Urinary bladder (tissue), 4 donors: Measurements from ENCODE around the gene CCL25. TPM values are rescaled to one million over a fixed set of nuclear protein-coding genes. Genes with fewer than 3 reads are reported as not detected.
A peak's percentile ranks its signal among the peaks of the same experiment; 100 is the strongest.
"Not testable (repeated sequence)": the region's sequence is repeated elsewhere in the genome, so short reads cannot be mapped to it uniquely, and the experiment has no call there.

ENCODE experiments used
- DNase-seq: peaks from one replicate; pipeline ENCODE4 v3.0.0-alpha.2; 2015; ENCODE audit errors: extremely low spot score
- H3K27ac ChIP-seq: one replicate; pipeline ENCODE4 v1.5.1; 2013; ENCODE audit warnings: low read depth, mild to moderate bottlenecking, moderate library complexity
- H3K36me3 ChIP-seq: one replicate; pipeline ENCODE4 v1.6.1; 2013; ENCODE audit warnings: mild to moderate bottlenecking, moderate library complexity; ENCODE audit not compliant: insufficient read depth
- H3K4me1 ChIP-seq: one replicate; pipeline ENCODE4 v1.6.1; 2013; ENCODE audit warnings: mild to moderate bottlenecking, moderate library complexity; ENCODE audit not compliant: insufficient read depth
- H3K4me3 ChIP-seq: one replicate; pipeline ENCODE4 v1.5.1; 2013; ENCODE audit warnings: low read depth, low read length
- WGBS: extraction: QIAGEN DNeasy Blood & Tissue Kit; methylation state at CpG from one replicate; pipeline ENCODE4 v1.1.7; 2013; 5-methylcytosine and 5-hydroxymethylcytosine counted together
- polyA plus RNA-seq: library from polyadenylated mRNA; stranded (reverse); fragments of 200-250 nt; gene quantifications from one replicate; pipeline ENCODE4 v1.2.3, GENCODE V29; 2013
- total RNA-seq: library from RNA; depleted of rRNA; stranded (reverse); fragments of >200 nt; gene quantifications from one replicate; pipeline ENCODE4 v1.2.3, GENCODE V29; 2014
- donor health status: healthy with polysubstance abuse.
- donor health status: healthy.

Gene CCL25, protein sequence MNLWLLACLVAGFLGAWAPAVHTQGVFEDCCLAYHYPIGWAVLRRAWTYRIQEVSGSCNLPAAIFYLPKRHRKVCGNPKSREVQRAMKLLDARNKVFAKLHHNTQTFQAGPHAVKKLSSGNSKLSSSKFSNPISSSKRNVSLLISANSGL
- total RNA-seq (not detected), polyA plus RNA-seq (not detected)

DNA sequence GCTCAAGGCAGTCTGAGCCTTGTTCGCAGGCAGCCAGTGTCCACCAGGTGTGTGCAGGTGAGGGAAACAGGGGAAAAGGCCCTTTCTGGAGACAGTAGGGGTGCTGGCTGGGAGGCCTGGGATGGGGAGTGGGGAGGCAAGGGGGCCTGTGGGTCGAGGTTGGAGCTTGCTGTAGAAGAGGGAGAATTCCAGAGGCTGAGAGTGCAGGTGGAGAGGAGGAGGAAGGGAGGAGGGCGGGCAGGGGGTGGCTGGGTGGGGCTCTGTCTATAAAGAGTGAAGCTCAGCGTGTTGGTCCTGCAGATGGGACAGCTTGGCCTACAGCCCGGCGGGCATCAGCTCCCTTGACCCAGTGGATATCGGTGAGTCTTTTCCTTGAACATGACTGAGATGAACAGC, at the start of gene CCL25:
TSS of gene CCL25 (plus strand) at position 297 of the 396 bp plus-strand sequence. CDS start 290 bp downstream, outside the sequence.
- H3K27ac ChIP-seq, result no peak within 1 kb of the TSS
- H3K4me3 ChIP-seq, result no peak within 1 kb of the TSS
- no peaks in the 10 kb centered on the region for H3K36me3 ChIP-seq
- H3K4me1 ChIP-seq, result no peaks in the 10 kb centered on the region
- no peak for DNase-seq
- 59% methylated on average over 7 of the region's 7 CpGs for WGBS

DNA sequence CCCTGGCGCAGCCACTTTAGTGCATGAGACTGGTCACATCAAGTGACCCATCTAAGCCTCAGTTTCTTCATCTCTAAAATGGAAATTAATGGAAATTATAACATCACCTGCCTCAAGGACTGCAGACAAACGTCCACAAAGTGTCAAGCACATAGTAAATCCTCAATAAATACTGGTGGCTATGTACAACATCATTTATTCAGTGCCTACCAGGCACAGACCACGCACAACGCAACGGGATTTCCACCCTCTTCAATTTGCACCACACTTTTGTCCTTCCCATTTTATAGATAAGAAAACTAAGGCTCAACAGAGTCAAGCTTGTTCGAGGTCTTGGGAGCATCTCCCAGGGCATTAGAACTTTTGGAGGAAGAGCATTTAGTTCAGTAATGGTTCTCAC, 48.6 kb upstream of the CCL25 start:
- 66% methylated on average over 6 of the region's 6 CpGs for WGBS
- no peak overlapping the region for H3K27ac ChIP-seq
- no peak for DNase-seq
- H3K4me1 ChIP-seq, result no peaks in the 10 kb centered on the region
- peak overlapping the region; percentile 98 for H3K4me3 ChIP-seq
- no peaks in the 10 kb centered on the region for H3K36me3 ChIP-seq

DNA sequence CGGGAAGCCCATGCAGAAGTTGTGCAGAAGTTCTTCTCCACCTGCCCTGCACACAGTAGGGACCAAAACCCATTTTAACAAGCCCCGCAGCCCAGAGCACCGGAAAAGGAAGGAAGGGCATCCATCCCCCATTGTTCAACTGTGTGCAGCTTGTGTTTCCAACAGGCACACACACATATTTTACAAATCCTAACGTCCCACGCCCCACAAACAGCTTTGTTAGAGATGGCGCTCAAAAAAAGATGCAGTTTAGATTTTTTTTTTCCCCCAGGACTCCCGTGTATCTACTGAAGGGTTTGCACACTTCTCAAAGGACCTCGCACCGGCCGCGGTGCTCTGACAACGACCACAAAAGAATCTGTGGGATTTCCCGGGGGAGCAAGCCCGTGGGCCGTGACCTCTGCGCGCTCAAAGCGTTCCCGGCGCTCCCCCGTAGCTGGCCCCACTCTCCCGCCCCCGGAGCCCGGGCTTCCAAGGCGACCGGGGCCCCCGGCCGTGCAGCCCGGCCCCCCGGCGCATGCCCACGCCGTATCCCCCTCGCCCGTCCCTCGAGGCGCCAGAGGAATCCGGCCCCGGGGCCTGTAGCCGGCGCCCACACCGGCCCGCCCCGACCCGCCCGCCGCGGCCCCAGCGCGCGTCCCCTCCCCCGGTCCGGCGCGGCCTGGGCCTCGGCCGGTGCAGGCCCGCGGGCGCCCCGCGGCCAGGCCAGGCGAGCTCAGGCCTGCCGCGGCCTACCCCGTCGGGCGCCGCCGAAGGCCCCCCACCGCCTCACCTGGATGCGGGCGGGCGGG, 47.6 kb upstream of the CCL25 start:
- Histone ChIP-seq H3K4me1 (no peaks in the 10 kb centered on the region), H3K27ac (peak overlapping the region; percentile 53), H3K4me3 (peak overlapping the region; percentile 98), H3K36me3 (no peaks in the 10 kb centered on the region)
- DNase-seq, result no peak
- under 1% methylated on average over 74 of the region's 74 CpGs for whole genome bisulfite sequencing

DNA sequence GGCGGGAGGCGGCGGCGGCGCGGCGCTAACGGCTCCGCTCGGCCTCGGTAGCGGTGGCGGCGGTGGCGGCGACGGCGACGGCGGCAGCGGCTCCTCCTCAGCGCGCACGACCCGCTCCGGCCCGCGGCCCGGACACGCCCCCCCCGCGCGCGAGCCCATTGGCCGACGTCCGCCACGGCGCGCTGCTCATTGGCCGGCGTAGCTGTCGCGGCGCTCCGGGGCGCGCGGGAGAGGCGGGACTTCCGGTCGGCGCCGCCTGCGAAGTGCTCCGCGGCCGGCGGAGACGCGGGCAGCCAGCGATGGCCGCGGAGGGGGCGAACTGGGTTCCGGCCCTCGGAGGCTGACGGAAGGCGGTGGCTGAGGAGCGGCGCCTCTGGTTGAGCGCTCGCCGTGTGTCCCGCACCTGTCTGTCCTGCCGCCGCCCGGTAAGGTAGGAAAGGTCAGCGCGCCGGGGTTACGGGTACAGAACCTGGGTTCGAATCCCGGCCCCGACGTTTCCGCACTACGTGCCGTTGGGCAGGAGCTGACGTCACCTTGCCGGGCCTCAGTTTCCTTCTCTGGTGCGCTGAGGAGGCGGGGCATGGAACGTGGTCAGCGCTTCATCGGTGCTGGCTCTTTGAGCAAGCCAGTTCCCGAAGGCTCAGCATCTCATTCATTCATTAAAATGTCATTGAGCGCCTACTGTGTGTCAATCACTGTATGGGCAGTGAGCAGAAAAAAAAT, 46.9 kb upstream of the CCL25 start, which contains the start of gene ELAVL1:
TSS of gene ELAVL1 (minus strand) at position 108 of the 723 bp plus-strand sequence. CDS start 13,826 bp downstream, outside the sequence.
- Histone ChIP-seq H3K27ac (peak within 1 kb of the TSS; percentile 74), H3K4me1 (no peaks in the 10 kb centered on the region), H3K4me3 (peak within 1 kb of the TSS; percentile 98), H3K36me3 (no peaks in the 10 kb centered on the region)
- under 1% methylated on average over 93 of the region's 98 CpGs for WGBS
- peak; percentile 37 for DNase-seq

DNA sequence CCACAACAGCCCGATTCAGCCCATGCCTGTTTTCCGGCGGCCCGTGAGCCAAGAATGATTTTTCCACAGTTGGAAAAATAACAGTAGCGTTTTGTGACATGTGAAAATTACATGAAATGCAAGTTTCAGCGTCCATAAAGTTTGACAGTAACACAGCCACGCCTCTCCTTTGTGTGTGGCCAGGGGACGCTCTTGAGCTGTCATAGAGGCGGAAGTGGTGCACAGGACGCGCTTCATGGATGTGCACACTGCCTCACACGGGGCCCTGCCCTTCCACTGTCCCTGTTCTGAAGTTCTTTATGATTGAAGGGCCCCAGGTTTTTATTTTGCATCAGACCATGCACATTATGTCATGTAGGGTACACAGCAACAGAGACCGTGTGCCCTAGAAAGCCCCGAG, 34.8 kb upstream of the CCL25 start:
- 71% methylated on average over 14 of the region's 14 CpGs for WGBS
- no peaks in the 10 kb centered on the region for H3K4me1 ChIP-seq
- DNase-seq, result no peak
- H3K4me3 ChIP-seq, result no peak overlapping the region
- no peak overlapping the region for H3K27ac ChIP-seq
- H3K36me3 ChIP-seq, result no peaks in the 10 kb centered on the region

DNA sequence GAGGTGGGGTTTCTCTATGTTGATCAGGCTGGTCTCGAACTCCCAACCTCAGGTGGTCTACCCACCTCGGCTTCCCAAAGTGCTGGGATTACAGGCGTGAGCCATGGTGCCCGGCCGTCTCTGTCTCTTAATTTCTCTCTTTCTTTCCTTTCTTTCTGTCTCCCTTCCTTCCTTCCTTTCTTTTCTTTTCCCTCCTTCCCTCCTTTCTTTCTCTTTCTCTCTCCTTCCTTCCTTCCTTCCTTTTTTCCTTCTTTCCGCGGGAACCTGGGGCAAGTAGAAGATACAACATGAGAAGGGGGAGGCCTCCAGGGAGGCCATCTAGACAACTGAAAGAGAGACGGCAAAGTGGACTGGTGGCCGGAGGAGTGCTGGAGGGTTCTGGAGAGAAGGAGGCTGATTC, 31.9 kb upstream of the CCL25 start:
- no peak for DNase-seq
- 73% methylated on average over 9 of the region's 9 CpGs for WGBS
- Histone ChIP-seq H3K4me1 (no peaks in the 10 kb centered on the region), H3K27ac (no peak overlapping the region), H3K4me3 (no peak overlapping the region), H3K36me3 (no peaks in the 10 kb centered on the region)

DNA sequence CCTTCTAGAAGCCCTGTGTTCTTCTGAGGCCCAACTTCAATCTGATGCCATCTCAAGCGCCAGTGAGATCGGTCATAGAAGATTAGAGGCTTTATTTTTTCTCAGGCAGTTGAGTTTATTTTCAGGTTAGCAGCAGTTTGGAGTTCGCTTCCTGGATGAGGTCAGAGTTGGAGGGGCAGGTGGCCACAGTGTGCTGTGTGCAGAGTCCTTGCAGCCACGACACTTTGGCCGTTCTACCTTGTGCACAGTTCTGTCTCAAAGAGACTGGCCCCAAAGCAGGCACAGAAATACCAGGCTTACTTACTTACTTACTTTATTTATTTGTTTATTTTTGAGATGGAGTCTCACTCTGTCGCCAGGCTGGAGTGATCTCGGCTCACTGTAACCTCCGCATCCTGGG, 31.2 kb upstream of the CCL25 start:
- no peaks in the 10 kb centered on the region for H3K4me1 ChIP-seq
- WGBS, result 82% methylated on average over 8 of the region's 8 CpGs
- H3K4me3 ChIP-seq, result no peak overlapping the region
- H3K27ac ChIP-seq, result no peak overlapping the region
- no peak for DNase-seq
- no peaks in the 10 kb centered on the region for H3K36me3 ChIP-seq

DNA sequence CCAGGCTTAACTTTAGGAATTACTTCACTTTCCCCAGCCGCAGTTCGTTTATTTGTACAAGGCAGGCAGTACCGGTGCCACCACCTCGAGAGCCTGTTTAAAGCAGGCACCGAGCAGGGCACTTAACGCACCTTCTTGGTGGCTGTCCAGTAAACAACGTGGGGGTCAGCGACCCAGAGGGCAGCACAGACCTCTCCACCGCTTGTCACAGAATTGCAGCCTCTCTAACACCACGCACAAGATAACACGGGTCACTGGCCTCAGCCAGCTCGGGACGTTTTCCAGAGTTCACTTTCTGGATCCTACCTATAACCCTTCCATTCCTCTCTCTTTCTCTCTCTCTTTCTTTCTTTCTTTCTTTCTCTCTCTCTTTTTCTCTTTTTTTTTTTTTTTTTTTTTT, 30.3 kb upstream of the CCL25 start:
- H3K36me3 ChIP-seq, result no peaks in the 10 kb centered on the region
- 79% methylated on average over 13 of the region's 13 CpGs for WGBS

DNA sequence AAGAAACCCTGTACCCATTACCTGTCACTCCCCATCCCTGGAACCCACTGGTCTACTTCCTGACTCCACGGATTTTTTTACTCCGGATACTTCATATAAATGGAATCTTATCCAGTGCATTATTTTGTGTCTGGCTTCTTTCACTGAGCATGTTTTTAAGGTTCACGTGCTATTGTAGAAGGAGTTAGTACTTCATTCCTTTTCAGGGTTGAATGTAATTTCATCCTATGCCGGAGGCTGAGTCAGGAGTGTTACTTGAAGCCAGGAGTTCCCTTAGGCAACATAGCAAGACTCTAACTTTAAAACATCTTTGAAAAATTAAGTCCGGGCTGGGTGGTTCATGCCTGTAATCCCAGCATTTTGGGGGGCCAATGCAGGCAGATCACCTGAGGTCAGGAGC, 29.2 kb upstream of the CCL25 start:
- 74% methylated on average over 5 of the region's 5 CpGs for WGBS
- no peak overlapping the region for H3K27ac ChIP-seq
- no peaks in the 10 kb centered on the region for H3K4me1 ChIP-seq
- H3K4me3 ChIP-seq, result no peak overlapping the region
- no peaks in the 10 kb centered on the region for H3K36me3 ChIP-seq
- no peak for DNase-seq

More for the DNA sequence above, 30.3 kb upstream of the CCL25 start:
- Histone ChIP-seq H3K27ac (no peak overlapping the region), H3K4me1 (no peaks in the 10 kb centered on the region), H3K4me3 (no peak overlapping the region)
- DNase-seq, result no peak

DNA sequence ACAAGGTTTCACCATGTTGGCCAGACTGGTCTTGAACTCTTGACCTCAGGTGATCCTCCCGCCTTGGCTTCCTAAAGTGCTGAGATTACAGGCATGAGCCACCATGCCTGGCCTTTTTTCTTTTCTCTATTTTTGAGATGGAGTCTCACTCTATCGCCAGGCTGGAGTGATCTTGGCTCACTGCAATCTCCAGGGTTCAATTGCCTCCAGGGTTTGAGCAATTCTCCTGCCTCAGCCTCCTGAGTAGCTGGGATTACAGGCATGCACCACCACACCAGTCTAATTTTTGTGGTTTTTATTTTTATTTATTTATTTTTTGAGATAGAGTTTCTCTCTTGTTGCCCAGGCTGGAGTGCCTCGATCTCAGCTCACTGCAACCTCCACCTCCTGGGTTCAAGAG, 28.3 kb upstream of the CCL25 start:
- not testable (repeated sequence) for H3K36me3 ChIP-seq, H3K4me3 ChIP-seq, DNase-seq, H3K4me1 ChIP-seq, H3K27ac ChIP-seq
- WGBS, result 96% methylated on average over 3 of the region's 3 CpGs

DNA sequence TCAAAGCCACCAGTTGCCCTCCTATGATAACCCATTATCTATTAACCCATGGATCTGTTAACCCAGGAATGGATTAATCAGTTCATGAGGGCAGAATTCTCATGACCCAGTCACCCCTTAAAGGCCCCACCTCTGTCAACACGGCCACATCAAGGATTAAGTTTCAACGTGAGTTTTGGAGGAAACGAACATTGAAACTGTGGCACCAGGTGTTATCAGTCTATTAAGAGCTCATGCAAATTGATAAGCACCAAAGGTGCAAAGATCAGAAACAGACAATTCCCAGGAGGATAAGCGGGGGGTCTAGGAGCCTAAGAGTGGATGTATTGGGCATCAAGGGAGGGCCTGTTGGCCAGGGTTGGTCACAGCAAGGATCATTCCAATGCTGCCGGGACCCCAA, 27.2 kb upstream of the CCL25 start:
- Histone ChIP-seq H3K4me1 (no peaks in the 10 kb centered on the region), H3K36me3 (no peaks in the 10 kb centered on the region), H3K27ac (no peak overlapping the region), H3K4me3 (no peak overlapping the region)
- WGBS, result 78% methylated on average over 5 of the region's 5 CpGs
- no peak for DNase-seq

DNA sequence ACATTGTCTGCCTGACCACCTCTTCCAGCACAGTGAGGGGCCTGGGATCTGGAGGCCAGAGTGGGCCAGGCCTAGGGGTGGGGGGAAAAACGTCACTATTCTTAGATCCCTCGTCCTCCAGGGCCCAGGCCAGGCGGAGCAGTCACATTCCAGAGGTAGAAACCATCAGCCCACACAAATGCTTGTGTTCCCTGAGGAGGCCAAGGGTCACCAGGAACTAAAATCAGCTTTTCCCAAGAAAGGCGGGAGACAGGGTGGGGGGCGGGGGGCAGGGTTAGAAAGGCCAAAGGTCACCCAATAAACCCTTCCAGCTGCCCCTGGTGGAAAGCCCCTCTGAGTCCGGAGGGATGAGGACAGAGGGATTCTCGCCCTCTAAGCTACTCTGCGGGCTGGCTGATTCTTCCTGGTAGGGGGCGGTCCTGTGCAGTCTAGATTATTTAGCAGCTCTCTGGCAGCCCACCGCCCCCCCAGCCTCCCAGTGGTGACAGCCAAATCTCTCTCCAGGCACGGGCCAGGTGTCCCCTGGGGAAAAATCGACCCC, 23.5 kb upstream of the CCL25 start:
- no peak overlapping the region for H3K27ac ChIP-seq
- WGBS, result 32% methylated on average over 12 of the region's 12 CpGs
- no peak for DNase-seq
- no peak overlapping the region for H3K4me3 ChIP-seq
- H3K4me1 ChIP-seq, result no peaks in the 10 kb centered on the region
- H3K36me3 ChIP-seq, result no peaks in the 10 kb centered on the region

DNA sequence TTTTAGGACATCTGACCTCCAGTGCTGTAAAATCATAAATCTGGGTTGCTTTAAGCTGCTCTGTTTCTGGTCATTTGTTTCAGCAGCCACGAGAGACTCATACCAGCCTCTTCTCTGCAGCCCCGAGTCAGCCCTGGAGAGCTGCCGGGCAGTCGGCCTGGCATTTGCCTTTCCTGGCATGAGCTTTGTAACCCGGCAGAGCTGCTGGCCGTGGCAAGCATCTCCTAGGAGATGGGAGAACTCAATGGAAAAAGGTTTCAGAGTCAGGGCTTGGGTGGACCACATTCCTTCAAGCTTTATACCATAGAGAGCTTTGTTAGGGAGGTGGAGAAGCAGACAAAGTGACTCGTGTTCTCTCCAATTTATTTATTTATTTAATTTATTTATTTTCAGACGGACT, 21.6 kb upstream of the CCL25 start:
- no peaks in the 10 kb centered on the region for H3K36me3 ChIP-seq
- H3K4me1 ChIP-seq, result no peaks in the 10 kb centered on the region
- DNase-seq, result no peak
- H3K27ac ChIP-seq, result no peak overlapping the region
- H3K4me3 ChIP-seq, result no peak overlapping the region
- WGBS, result 77% methylated on average over 8 of the region's 8 CpGs
